ENCODE measurements around the gene NR2C1. TPM values are rescaled to one million over a fixed set of nuclear protein-coding genes. Genes with fewer than 3 reads are reported as not detected.

Gene NR2C1
- total RNA-seq, 1 donor from 2014 or later, result 43.4 TPM

GRCh38 chr12:95037906-95038305, 35.5 kb downstream of the NR2C1 start:
- no peak for DNase-seq (ENCODE audit: low read depth)
- TF ChIP-seq CTCF (conservative IDR thresholded peaks at IDR 0.05; ENCODE audit: low read depth, low read length), result no peak
- no peak overlapping the region for H3K4me3 ChIP-seq (ENCODE audit: low read depth, low read length)

- no peak for DNase-seq (ENCODE audit: low read depth)
- H3K4me3 ChIP-seq (ENCODE audit: low read depth, low read length), result no peak overlapping the region
- no peak for TF ChIP-seq CTCF (conservative IDR thresholded peaks at IDR 0.05; ENCODE audit: low read depth, low read length)
Observed at GRCh38 chr12:95034750-95035149, 38.7 kb downstream of the NR2C1 start.

- no peak for TF ChIP-seq CTCF (conservative IDR thresholded peaks at IDR 0.05; ENCODE audit: low read depth, low read length)
- no peak overlapping the region for H3K4me3 ChIP-seq (ENCODE audit: low read depth, low read length)
- no peak for DNase-seq (ENCODE audit: low read depth)
Observed at GRCh38 chr12:95022477-95022876, 50.9 kb downstream of the NR2C1 start.

GRCh38 chr12:95017482-95017881, 55.9 kb downstream of the NR2C1 start:
- H3K4me3 ChIP-seq (ENCODE audit: low read depth, low read length), result no peak overlapping the region
- no peak for DNase-seq (ENCODE audit: low read depth)
- no peak for TF ChIP-seq CTCF (conservative IDR thresholded peaks at IDR 0.05; ENCODE audit: low read depth, low read length)

- TF ChIP-seq CTCF (conservative IDR thresholded peaks at IDR 0.05; ENCODE audit: low read depth, low read length), result no peak
- H3K4me3 ChIP-seq (ENCODE audit: low read depth, low read length), result no peak overlapping the region
- no peak for DNase-seq (ENCODE audit: low read depth)
Observed at GRCh38 chr12:95016120-95016519, 57.3 kb downstream of the NR2C1 start.

- no peak overlapping the region for H3K4me3 ChIP-seq (ENCODE audit: low read depth, low read length)
- DNase-seq (ENCODE audit: low read depth), result no peak
- no peak for TF ChIP-seq CTCF (conservative IDR thresholded peaks at IDR 0.05; ENCODE audit: low read depth, low read length)
Observed at GRCh38 chr12:95014554-95014953, 58.9 kb downstream of the NR2C1 start.

- TF ChIP-seq CTCF (conservative IDR thresholded peaks at IDR 0.05; ENCODE audit: low read depth, low read length), result no peak
- no peak for DNase-seq (ENCODE audit: low read depth)
Observed at GRCh38 chr12:95006206-95006605, 67.2 kb downstream of the NR2C1 start.

More at GRCh38 chr12:95006206-95006605, 67.2 kb downstream of the NR2C1 start:
- H3K4me3 ChIP-seq (ENCODE audit: low read depth, low read length), result no peak overlapping the region

All from epithelial cell of proximal tubule (primary cell).